Nephron progenitor cell (in vitro differentiated cells): Measurements from ENCODE around the gene CYB561D2.

Experiments used
- DNase-seq: peaks from one replicate; pipeline ENCODE4 v3.0.0; 2021
- H3K27ac Mint-ChIP-seq: 2 replicates; pipeline ENCODE4 v1.8.0; 2021; ENCODE audit warnings: mild to moderate bottlenecking, moderate library complexity, mixed read lengths
- H3K27me3 Mint-ChIP-seq: 2 replicates; pipeline ENCODE4 v1.8.0; 2021; ENCODE audit warnings: mild to moderate bottlenecking, low read depth, mixed read lengths; ENCODE audit not compliant: poor library complexity
- H3K36me3 Mint-ChIP-seq: 2 replicates; pipeline ENCODE4 v1.8.0; 2021; ENCODE audit warnings: low read depth, mixed read lengths
- H3K4me1 Mint-ChIP-seq: 2 replicates; pipeline ENCODE4 v1.8.0; 2021; ENCODE audit warnings: mixed read lengths
- H3K4me3 Mint-ChIP-seq: 2 replicates; pipeline ENCODE4 v1.8.0; 2021; ENCODE audit warnings: mild to moderate bottlenecking, moderate library complexity, mixed read lengths
- H3K9me3 Mint-ChIP-seq: 2 replicates; pipeline ENCODE4 v1.8.0; 2021; ENCODE audit warnings: mild to moderate bottlenecking, moderate library complexity, mixed read lengths
- CTCF ChIP-seq: fragments of 200-600 bp; sonication (generic); IDR thresholded peaks from 2 replicates; pipeline ENCODE4 v1.5.0; 2021; ENCODE audit warnings: antibody characterized with exemption

The CYB561D2 gene

DNA sequence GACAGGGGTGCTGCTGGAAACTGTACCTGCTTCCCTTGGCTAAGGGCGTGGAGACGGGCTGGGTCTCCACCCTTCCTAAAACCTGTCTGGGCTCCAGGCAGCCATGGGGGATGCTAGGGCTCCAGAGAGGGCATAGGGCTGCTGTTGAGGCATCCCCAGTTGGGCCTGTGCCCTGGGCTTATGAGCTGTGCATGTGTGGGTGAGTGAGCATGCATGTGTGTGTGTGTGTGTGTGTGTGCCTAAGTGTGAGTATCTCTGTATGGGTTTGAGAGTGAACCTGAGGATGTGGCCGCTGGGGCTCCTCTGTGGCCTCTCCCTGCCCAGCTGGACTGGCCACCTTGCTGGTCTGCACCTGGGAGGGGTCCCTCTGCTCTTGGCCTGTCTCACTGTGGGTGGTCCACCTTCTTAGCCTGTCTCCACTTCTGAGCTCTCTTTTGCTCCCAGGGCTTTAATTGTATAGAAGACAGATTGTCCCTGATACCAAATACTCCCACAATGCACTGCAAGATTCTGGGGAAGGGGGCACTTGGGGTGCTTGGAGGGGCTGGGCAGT lies 20.5 kb downstream of the CYB561D2 start:
- Mint-ChIP-seq H3K27ac (no peak overlapping the region), H3K4me3 (no peak overlapping the region), H3K27me3 (peaks cover 10% of the 10 kb centered on the region), H3K9me3 (no peaks in the 10 kb centered on the region), H3K36me3 (no peaks in the 10 kb centered on the region), H3K4me1 (peaks cover 54% of the 10 kb centered on the region)
- no peak for DNase-seq
- no peak for TF ChIP-seq CTCF

DNA sequence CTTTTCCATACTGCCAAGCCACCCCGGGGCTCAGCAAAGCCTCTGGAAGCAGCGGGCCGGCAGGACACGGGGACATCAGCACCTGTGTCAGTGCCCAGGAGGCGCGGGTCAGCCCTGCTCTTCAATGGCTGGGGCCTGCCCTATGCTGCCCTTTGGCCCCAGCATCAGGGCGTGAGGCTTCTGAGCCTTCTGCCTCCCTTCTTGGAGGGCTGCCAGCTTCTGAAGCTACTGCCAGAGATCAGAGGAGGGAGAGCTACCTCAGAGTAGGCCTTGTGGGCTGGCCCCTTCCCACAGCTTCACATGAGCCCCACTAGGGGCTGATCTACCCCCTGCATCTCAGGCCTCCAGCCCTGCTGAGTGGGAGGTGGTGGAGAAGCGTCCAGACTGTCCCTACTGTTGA lies 21.7 kb downstream of the CYB561D2 start:
- TF ChIP-seq CTCF = no peak
- Mint-ChIP-seq H3K36me3 (no peaks in the 10 kb centered on the region), H3K4me1 (peaks cover 54% of the 10 kb centered on the region), H3K27me3 (peaks cover 6% of the 10 kb centered on the region), H3K4me3 (peak overlapping the region; percentile 36), H3K27ac (no peak overlapping the region), H3K9me3 (no peaks in the 10 kb centered on the region)
- no peak for DNase-seq

DNA sequence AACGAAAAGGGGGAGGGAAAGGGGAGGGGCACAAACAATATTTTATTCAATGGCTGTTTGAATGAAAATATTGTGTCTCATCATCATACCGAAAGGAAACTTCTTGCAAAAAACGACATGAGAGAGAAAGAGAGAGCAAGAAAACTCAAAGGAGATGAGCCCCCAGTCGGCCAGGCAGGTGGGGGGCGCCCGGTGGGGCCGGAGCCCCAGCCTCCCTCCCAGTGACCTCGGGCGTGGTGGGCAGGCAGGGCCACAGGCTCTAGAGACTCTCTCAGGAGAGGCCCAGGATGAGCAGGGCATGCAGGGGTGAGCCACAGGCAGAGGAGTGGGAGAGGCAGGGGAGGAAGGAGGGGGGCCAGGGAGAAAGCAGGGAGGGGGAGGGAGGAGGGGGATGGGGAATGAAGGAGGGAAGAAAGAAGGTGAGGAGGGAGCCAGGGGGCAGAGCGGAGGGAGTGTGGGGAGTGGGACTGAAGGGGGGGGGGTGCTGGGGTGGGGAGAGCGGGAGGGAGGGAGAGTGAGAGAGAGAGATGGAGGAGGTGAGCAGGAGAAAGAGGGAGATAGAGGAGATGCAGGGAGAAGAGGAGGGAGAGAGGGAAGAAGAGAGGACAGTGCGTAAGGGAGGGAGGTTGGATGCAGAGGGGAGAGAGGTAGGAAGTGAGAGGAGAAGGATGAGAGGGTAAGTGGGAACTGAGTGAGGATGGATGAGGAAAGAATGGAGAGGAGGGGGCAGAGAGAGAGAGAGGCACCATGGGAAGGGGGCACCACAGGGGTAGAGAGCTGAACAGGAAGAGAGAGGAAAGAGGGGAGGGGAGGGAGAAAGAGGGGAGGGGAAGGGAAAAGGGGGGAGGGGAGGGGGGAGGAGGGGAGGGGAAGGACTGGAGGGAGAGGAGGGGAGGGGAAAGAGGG lies 22.7 kb downstream of the CYB561D2 start:
- Mint-ChIP-seq H3K36me3 (no peaks in the 10 kb centered on the region), H3K27ac (peak overlapping the region; percentile 56), H3K4me3 (peak overlapping the region; percentile 35), H3K4me1 (peaks cover 58% of the 10 kb centered on the region), H3K27me3 (peaks cover 6% of the 10 kb centered on the region), H3K9me3 (no peaks in the 10 kb centered on the region)
- TF ChIP-seq CTCF = no peak
- DNase-seq = no peak

- Mint-ChIP-seq H3K4me1 (peaks cover 65% of the 10 kb centered on the region), H3K27ac (no peak overlapping the region)
These were observed 23.9 kb downstream of the CYB561D2 start for GRCh38 chr3:50374363-50375257.

More at GRCh38 chr3:50374363-50375257, 23.9 kb downstream of the CYB561D2 start:
- TF ChIP-seq CTCF = no peak
- H3K9me3 Mint-ChIP-seq = no peaks in the 10 kb centered on the region
- no peak overlapping the region for H3K4me3 Mint-ChIP-seq
- no peaks in the 10 kb centered on the region for H3K36me3 Mint-ChIP-seq
- DNase-seq = no peak
- H3K27me3 Mint-ChIP-seq = peaks cover 2% of the 10 kb centered on the region
